HL-60/S4 treated with phorbol 12-myristate 13-acetate at 8.2 ng/mL for 4 days and 3 days (cell line): ENCODE results near the gene MACROD2.

Experiments
- in situ Hi-C: fragments of 300-500 bp; cut with MboI; formaldehyde crosslinking; loops from 2 replicates; pipeline ENCODE4 v1.15.0; 2022; ENCODE audit warnings: low sequenced_read_pairs

Gene MACROD2

DNA sequence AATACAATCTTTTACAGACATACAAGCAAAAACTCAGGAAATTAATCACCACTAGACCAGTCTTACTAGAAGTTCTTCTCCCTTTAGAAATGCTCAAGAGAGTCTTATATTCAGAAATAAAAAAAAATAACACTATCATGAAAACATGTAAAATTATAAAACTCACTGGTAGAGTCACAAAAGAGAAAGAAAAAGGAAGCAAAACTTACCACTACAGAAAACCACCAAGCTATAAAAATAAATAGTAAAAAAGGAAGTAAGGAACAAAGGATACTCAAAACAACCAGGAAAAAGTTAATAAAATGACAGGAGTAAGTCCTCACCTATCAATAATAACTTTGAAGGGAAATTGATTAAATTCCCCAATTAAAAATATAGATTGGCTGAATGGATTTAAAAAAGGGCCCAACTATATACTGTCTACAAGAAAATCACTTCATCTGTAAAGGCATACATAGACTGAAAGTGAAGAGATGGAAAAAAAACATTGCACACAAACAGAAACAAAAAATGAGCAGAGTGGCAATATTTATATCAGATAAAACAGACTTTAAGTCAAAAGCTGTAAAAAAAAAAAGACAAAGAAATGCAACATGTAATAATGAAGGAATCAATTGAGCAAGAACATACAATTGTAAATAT lies 2088.4 kb downstream of the MACROD2 start:
- in situ Hi-C loops: no loop called here

DNA sequence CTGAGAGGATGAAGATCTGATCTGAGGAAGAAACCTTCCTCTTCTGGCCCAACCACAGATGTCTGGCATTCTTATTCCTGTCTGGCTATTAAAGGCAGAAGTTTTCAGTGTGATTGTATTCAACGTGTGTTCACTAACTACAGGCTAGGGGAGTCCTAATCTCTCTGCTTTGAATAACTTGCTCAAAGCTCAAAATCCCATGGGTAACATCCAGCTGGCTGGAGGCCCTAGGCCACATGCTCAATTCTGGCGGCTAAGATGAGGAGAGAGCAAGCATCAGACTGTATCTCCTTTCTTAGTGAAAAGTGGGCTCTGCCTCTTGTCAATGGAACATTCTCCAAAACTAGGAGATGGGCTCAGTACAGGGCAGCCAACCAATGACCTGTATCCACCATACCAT lies 2099.9 kb downstream of the MACROD2 start:
- in situ Hi-C loops: no loop called here

GRCh38 chr20:16096756-16097326 lies 2101.5 kb downstream of the MACROD2 start:
- in situ Hi-C loops: no loop called here

DNA sequence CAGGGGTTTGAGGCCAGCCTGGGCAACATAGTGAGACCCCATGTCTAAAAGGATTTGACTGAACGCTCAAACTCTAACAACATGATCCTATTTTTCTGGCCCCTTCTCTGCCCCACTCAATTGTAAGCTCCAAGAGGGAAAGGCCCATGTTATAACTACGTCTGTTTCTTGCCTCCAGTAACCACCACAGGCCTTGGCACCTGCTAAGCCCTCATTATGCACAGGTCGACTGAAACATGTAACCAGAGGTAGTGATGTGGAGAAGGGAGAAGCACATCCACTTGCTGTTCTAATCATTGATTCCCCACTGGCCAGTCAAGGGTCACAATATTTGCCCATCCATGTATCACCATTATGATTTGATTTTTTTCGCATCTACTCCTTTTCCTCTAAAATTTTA lies 2102.5 kb downstream of the MACROD2 start:
- in situ Hi-C loops: no loop called here

DNA sequence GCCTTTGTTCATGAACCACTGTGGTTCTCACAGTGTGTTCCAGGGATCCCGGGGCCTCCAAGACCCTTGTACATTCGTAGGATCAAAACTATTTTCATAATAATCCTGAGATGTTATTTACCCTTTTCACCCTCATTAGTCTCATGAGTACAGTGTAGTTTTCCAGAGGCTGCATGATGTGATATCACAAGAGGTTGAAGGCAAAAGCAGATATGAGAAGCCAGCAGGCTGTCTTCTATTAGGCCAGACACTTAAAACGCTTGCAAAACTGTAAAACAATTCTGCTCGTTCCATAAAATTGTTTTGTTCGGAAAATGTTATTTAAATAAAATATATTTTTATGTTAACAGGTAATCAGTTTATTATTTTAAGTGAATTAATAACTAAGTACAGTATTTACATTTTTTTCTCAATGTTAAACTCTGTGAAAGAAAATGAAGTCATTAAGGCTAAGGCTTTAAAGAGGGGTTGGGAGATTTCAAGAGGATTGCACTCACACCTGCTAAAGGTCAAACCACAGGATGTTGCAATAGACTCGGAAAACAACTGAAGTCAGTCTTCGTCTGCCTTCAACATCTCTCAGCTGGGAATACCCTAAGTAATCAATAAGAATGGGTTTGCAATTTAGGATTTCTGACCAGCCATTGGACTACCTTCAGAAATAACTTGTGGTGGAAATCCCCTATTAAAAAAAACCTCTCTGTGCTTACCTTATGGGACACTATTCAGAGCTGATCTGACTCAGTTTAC lies 2103.7 kb downstream of the MACROD2 start:
- in situ Hi-C loops: no loop called here

DNA sequence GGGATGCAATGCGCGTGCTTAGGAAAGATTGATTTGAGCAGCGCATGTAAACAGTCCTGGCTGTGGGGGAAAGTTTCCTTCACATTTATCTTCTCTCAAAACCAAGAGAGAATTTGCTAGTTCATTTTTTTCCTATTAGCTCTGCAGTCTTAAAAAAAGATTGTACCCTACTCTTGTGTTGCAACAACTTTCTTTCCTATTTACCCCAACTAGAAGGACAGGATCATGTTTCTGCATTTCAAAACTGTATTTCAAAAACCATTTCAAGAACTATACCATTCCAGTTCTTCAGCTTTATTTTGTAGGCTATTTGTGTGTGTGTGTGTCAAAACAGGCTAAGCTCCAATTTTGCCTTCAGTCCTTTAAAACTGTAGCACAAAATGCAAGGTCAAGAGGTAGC lies 2104.8 kb downstream of the MACROD2 start:
- in situ Hi-C loops: no loop called here

GRCh38 chr20:16100767-16101166 lies 2105.5 kb downstream of the MACROD2 start:
- in situ Hi-C loops: no loop called here
